H9 (cell line): ENCODE measurements around the gene CUL2. TPM values are rescaled to one million over a fixed set of nuclear protein-coding genes. Genes with fewer than 3 reads are reported as not detected.

Experiments
- DNase-seq: peaks from one replicate; pipeline ENCODE4 v3.0.0-alpha.2; 2017
- H2AFZ ChIP-seq: one replicate; pipeline ENCODE4 v1.6.1; 2013; ENCODE audit warnings: mild to moderate bottlenecking, low read length, control low read depth, moderate library complexity
- H2AK5ac ChIP-seq: 2 replicates; pipeline ENCODE4 v1.6.1; 2013; ENCODE audit warnings: low read length, control low read depth, mixed read lengths; ENCODE audit not compliant: insufficient read length
- H2BK120ac ChIP-seq: one replicate; pipeline ENCODE4 v1.6.1; 2013; ENCODE audit warnings: low read depth, mild to moderate bottlenecking, low read length, control low read depth, inconsistent platforms; ENCODE audit not compliant: poor library complexity, severe bottlenecking
- H2BK12ac ChIP-seq: 2 replicates; pipeline ENCODE4 v1.6.1; 2013; ENCODE audit warnings: low read length, control low read depth, mixed read lengths, low read depth; ENCODE audit not compliant: insufficient read length
- H2BK15ac ChIP-seq: 2 replicates; pipeline ENCODE4 v1.6.1; 2013; ENCODE audit warnings: low read depth, low read length, control low read depth
- H2BK20ac ChIP-seq: one replicate; pipeline ENCODE4 v1.6.1; 2013; ENCODE audit warnings: low read depth, mild to moderate bottlenecking, low read length, control low read depth, inconsistent platforms; ENCODE audit not compliant: poor library complexity, severe bottlenecking
- H2BK5ac ChIP-seq: 2 replicates; pipeline ENCODE4 v1.6.1; 2013; ENCODE audit warnings: low read length, control low read depth, mixed read lengths; ENCODE audit not compliant: insufficient read length
- H3K14ac ChIP-seq: 2 replicates; pipeline ENCODE4 v1.6.1; 2013; ENCODE audit warnings: low read length, control low read depth; ENCODE audit not compliant: insufficient read depth
- H3K18ac ChIP-seq: 2 replicates; pipeline ENCODE4 v1.6.1; 2013; ENCODE audit warnings: low read depth, mild to moderate bottlenecking, mixed read lengths, low read length, control low read depth; ENCODE audit not compliant: insufficient read length
- H3K23ac ChIP-seq: 2 replicates; pipeline ENCODE4 v1.6.1; 2013; ENCODE audit warnings: low read length, control low read depth, mixed read lengths, low read depth; ENCODE audit not compliant: insufficient read length
- H3K23me2 ChIP-seq: 2 replicates; pipeline ENCODE4 v1.6.1; 2013; ENCODE audit warnings: low read depth, mild to moderate bottlenecking, mixed read lengths, low read length, control low read depth; ENCODE audit not compliant: insufficient read length, poor library complexity, severe bottlenecking
- H3K27ac ChIP-seq: 2 replicates; pipeline ENCODE4 v1.5.1; 2013; ENCODE audit warnings: low read length, control low read depth, mixed read lengths, low read depth; ENCODE audit not compliant: insufficient read length
- H3K27me3 ChIP-seq: 2 replicates; pipeline ENCODE4 v1.6.1; 2013; ENCODE audit warnings: low read length, control low read depth, inconsistent platforms; ENCODE audit not compliant: insufficient read depth
- H3K4ac ChIP-seq: 2 replicates; pipeline ENCODE4 v1.6.1; 2013; ENCODE audit warnings: low read depth, mild to moderate bottlenecking, control low read depth, inconsistent platforms, low read length, moderate library complexity
- H3K4me1 ChIP-seq: 2 replicates; pipeline ENCODE4 v1.6.1; 2013; ENCODE audit warnings: low read length, control low read depth, inconsistent platforms; ENCODE audit not compliant: insufficient read depth
- H3K4me2 ChIP-seq: 2 replicates; pipeline ENCODE4 v1.6.1; 2013; ENCODE audit warnings: low read length, control low read depth, mixed read lengths; ENCODE audit not compliant: insufficient read length, insufficient read depth
- H3K56ac ChIP-seq: 2 replicates; pipeline ENCODE4 v1.6.1; 2013; ENCODE audit warnings: low read depth, mild to moderate bottlenecking, mixed read lengths, low read length, control low read depth; ENCODE audit not compliant: insufficient read length
- H3K79me1 ChIP-seq: 2 replicates; pipeline ENCODE4 v1.6.1; 2013; ENCODE audit warnings: low read depth, mild to moderate bottlenecking, moderate library complexity, low read length, control low read depth, inconsistent platforms; ENCODE audit not compliant: insufficient read depth, poor library complexity, severe bottlenecking
- H3K79me2 ChIP-seq: 2 replicates; pipeline ENCODE4 v1.6.1; 2013; ENCODE audit warnings: low read length, control low read depth, inconsistent platforms; ENCODE audit not compliant: insufficient read depth
- H3K9ac ChIP-seq: 2 replicates; pipeline ENCODE4 v1.6.1; 2013; ENCODE audit warnings: low read length, control low read depth, mixed read lengths; ENCODE audit not compliant: insufficient read length; ENCODE audit errors: extremely low read depth
- H3K9me3 ChIP-seq: one replicate; pipeline ENCODE4 v1.6.1; 2013; ENCODE audit warnings: low read depth, low read length, inconsistent platforms; ENCODE audit not compliant: control insufficient read depth
- H3T11ph ChIP-seq: one replicate; pipeline ENCODE4 v1.6.1; 2013; ENCODE audit warnings: mild to moderate bottlenecking, low read length, control low read depth, inconsistent platforms
- H4K20me1 ChIP-seq: one replicate; pipeline ENCODE4 v1.6.1; 2013; ENCODE audit not compliant: control insufficient read depth, insufficient read length, insufficient read depth
- H4K5ac ChIP-seq: 2 replicates; pipeline ENCODE4 v1.6.1; 2013; ENCODE audit warnings: low read depth, mild to moderate bottlenecking, mixed read lengths, low read length, control low read depth; ENCODE audit not compliant: insufficient read length
- H4K8ac ChIP-seq: replicated peaks from 2 replicates; pipeline ENCODE4 v1.6.1; 2013; ENCODE audit warnings: low read length, control low read depth, mixed read lengths, low read depth; ENCODE audit not compliant: insufficient read length
- H4K91ac ChIP-seq: 2 replicates; pipeline ENCODE4 v1.6.1; 2013; ENCODE audit warnings: low read depth, mild to moderate bottlenecking, moderate library complexity, mixed read lengths, low read length, control low read depth; ENCODE audit not compliant: insufficient read length
- H3K27ac Mint-ChIP-seq, 3 experiments: 2 replicates in 2 of 3; 3 replicates in 1 of 3; pipeline ENCODE4 v1.8.0; 2020 to 2021; ENCODE audit warnings: mixed read lengths in 3 of 3, mild to moderate bottlenecking in 1 of 3, moderate library complexity in 1 of 3
- H3K27me3 Mint-ChIP-seq: 2 replicates; pipeline ENCODE4 v1.8.0; 2021; ENCODE audit warnings: low read depth, mild to moderate bottlenecking, moderate library complexity, mixed read lengths
- H3K36me3 Mint-ChIP-seq, 3 experiments: 2 replicates in 2 of 3; 3 replicates in 1 of 3; pipeline ENCODE4 v1.8.0; 2020 to 2021; ENCODE audit warnings: low read depth in 3 of 3, mixed read lengths in 3 of 3; ENCODE audit not compliant: insufficient read depth in 1 of 3
- H3K4me1 Mint-ChIP-seq, 2 experiments: 2 replicates each; pipeline ENCODE4 v1.8.0; 2020; ENCODE audit warnings: mixed read lengths in 2 of 2
- H3K4me3 Mint-ChIP-seq, 2 experiments: 2 replicates in 1 of 2; 3 replicates in 1 of 2; pipeline ENCODE4 v1.8.0; 2020 to 2021; ENCODE audit warnings: mild to moderate bottlenecking in 2 of 2, mixed read lengths in 2 of 2, moderate library complexity in 1 of 2
- H3K9me3 Mint-ChIP-seq, 2 experiments: 2 replicates in 1 of 2; 3 replicates in 1 of 2; pipeline ENCODE4 v1.8.0; 2020; ENCODE audit warnings: mild to moderate bottlenecking in 2 of 2, mixed read lengths in 2 of 2, moderate library complexity in 1 of 2
- CTCF ChIP-seq: fragments of 200-600 bp; sonication (generic); conservative IDR thresholded peaks from 3 replicates; pipeline ENCODE4 v1.8.0; 2021; ENCODE audit warnings: antibody characterized with exemption, mild to moderate bottlenecking
- WGBS: extraction: QIAGEN DNeasy Blood & Tissue Kit; methylation state at CpG from one replicate; pipeline ENCODE4 v1.1.7; 2013; ENCODE audit warnings: missing lambda C conversion rate, low lambda C conversion rate, mixed read lengths; ENCODE audit not compliant: insufficient read length; ENCODE audit errors: extremely low coverage; 5-methylcytosine and 5-hydroxymethylcytosine counted together
- total RNA-seq: library from RNA; stranded (reverse); gene quantifications from 2 replicates; pipeline ENCODE4 v1.2.1, GENCODE V29; 2021

The CUL2 gene
- total RNA-seq, 1 experiment from 2014 or later: 43.3 TPM

- Histone ChIP-seq H3K27ac (peak within 1 kb of the TSS; percentile 78), H2BK20ac (no peak within 1 kb of the TSS), H2BK120ac (no peak within 1 kb of the TSS), H3K9me3 (no peaks in the 10 kb centered on the region), H3K79me2 (peaks cover 1% of the 10 kb centered on the region; the same call in 1 of the 2 replicates), H3K79me1 (no peaks in the 10 kb centered on the region), H4K91ac (no peak within 1 kb of the TSS), H3K4me1 (no peaks in the 10 kb centered on the region), H3K14ac (peak within 1 kb of the TSS; percentile 99), H2AFZ (no peak within 1 kb of the TSS), H2AK5ac (no peak within 1 kb of the TSS), H2BK15ac (no peak within 1 kb of the TSS), H4K20me1 (no peaks in the 10 kb centered on the region), H3K27me3 (no peaks in the 10 kb centered on the region), H3K18ac (peak within 1 kb of the TSS; percentile 96), H3K23ac (no peak within 1 kb of the TSS), H3T11ph (no peak within 1 kb of the TSS), H3K4me2 (peak within 1 kb of the TSS; percentile 70), H4K5ac (no peak within 1 kb of the TSS), H3K23me2 (peaks cover 4% of the 10 kb centered on the region), H2BK12ac (no peak within 1 kb of the TSS), H3K56ac (no peak within 1 kb of the TSS), H4K8ac (no peak within 1 kb of the TSS), H3K4ac (no peak within 1 kb of the TSS; the same call in 1 of the 2 replicates), H2BK5ac (peak within 1 kb of the TSS; percentile 45), H3K9ac (peak within 1 kb of the TSS; percentile 97)
- Mint-ChIP-seq H3K9me3 (no peaks in the 10 kb centered on the region), H3K4me3 (peak within 1 kb of the TSS; percentile 86 to 92), H3K27me3 (no peaks in the 10 kb centered on the region), H3K4me1 (peaks cover 4 to 14% of the 10 kb centered on the region in 2 experiments), H3K36me3 (peaks cover 0 to 5% (median 4%) of the 10 kb centered on the region in 3 experiments; a peak in 4 of 7 replicates), H3K27ac (peak within 1 kb of the TSS; percentile 98)
- no CpG with 5 or more reads among the region's 80 CpGs for whole genome bisulfite sequencing
- DNase-seq: peak; percentile 98
- TF ChIP-seq CTCF: peak; percentile 90
These were observed 36.6 kb upstream of the CUL2 start, which contains the start of gene CREM for GRCh38 chr10:35126530-35127288. Gene CREM, plus strand, starts transcription at chr10:35126846. Its CDS starts 10,990 bp downstream, at chr10:35137836.
